GM19240 (cell line): ENCODE results near the gene NAA60.

Experiments
- DNase-seq: peaks from one replicate; pipeline ENCODE4 v3.0.0; 2011; ENCODE audit warnings: low spot score; ENCODE audit not compliant: insufficient read length

The NAA60 gene

DNA sequence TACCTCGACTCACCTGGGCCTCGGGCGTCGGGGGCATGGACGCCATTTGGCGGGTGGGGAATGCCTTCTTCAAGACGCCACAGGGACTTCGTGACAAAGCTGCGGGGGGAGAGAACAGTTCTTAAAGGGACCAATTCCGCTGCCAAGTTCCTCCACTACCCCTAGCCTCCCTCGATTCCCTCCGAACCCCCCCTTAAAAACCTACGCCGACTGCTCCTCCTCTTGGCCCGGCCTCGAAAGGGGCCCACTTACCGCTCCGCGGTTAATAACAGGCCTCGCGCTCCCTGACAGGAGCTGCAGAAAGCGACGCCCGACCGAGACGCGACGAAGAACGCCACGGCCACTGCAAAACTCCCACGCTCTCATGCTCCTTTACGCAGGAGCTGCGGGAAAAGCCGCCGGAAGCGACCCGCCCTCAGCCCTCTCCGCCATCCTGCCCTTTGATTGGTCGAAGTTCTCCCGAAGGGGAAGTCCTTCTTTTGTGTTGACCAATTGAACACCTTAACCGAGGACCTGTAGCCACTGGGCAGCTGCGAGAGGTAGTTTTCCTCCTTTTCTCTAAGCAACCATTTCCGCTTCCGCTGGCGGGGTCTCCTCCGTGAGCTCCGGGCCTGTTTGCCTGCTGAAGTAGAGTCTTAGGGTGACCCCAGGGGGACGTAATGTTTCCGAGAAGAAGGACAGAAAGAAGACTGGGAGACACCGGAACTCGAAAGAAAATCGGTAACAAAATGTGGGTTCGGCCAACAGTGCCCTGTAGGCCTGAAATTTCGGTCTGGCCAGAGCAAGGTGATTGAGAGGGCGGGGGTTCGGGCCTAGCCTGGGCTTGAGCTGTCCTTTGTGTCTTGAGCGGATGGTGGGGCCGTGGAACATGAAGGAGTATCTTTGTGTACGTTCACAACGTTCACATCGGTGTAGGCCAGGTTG, at the start of gene NAA60, which contains the start of gene ZNF597:
Gene NAA60, plus strand, starts transcription at position 573 of the 924 bp plus-strand sequence. CDS start 32,548 bp downstream, outside the sequence.
Gene ZNF597, minus strand, starts transcription at position 397 of the 924 bp plus-strand sequence. Its CDS starts 351 bp downstream, at position 46.
- peak; percentile 65 for DNase-seq

DNA sequence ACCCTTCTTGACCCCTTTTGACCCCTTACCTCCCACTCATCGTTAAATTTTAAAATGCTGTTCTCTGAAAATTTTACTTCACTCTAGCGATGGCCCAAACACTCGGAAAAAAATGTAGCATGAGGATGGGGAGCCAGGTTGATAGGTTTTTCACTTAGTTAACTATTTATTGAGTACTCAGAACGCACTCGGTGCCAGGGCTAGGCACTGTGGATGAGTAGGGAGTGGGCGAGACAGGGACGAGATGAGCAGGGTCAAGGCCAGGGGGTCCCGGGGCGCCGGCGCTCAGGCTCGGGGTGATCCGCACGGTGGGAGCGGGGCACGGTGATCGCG, 43.1 kb upstream of the NAA60 start:
- DNase-seq = no peak

DNA sequence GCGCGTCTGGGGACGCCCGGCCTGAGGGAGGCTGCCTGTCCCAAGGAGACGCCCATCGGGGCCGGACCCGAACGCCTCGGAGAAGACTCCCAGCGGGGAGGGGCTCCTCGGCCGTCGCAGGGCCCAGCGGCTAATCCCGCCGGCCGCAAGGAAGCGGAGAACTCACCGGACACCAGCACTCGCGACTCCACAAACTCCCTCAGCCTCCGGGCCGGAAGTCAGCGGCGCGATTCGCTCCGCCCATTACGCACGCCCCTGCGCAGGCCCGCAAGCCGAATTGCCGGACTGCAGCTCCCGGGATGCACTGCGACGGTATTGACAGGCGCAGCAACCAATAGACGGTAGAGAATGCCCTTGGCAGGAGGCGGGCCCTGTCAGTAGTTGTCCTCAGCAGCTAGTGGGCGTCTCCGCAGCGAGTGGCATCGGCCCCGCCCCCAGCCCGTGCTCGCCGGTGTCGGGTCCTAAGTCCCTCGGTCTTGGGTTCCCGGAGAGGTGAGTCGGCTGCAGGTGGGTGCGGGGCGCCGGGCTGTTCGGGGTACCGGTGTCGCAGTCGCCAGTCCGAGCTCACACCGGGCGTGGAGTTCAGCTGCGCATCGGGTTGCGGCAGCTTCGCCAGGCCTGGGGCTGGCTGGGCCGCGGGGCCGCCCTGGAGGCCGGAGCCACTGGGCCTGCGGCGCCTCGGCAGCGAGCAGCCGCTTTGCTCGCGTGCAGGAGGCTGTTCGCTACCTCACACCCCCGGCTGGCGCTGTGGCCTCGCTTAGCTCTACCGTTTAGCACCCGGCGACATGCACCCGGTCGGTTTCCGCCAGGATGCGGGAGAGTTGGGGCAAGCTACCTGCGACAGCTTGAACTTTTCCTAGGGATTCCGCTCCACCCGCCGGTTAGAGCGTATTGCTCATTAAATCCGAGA, 42.4 kb upstream of the NAA60 start, which contains the start of the genes ZNF174 and ZSCAN32:
Gene ZNF174, plus strand, starts transcription at position 437 of the 910 bp plus-strand sequence. CDS start 790 bp downstream, outside the sequence.
Gene ZSCAN32, minus strand, starts transcription at position 226 of the 910 bp plus-strand sequence. CDS start 3,447 bp downstream, outside the sequence.
- peak; percentile 94 for DNase-seq

- no peak for DNase-seq
These were observed 41.6 kb upstream of the NAA60 start for GRCh38 chr16:3401719-3402397.

DNA sequence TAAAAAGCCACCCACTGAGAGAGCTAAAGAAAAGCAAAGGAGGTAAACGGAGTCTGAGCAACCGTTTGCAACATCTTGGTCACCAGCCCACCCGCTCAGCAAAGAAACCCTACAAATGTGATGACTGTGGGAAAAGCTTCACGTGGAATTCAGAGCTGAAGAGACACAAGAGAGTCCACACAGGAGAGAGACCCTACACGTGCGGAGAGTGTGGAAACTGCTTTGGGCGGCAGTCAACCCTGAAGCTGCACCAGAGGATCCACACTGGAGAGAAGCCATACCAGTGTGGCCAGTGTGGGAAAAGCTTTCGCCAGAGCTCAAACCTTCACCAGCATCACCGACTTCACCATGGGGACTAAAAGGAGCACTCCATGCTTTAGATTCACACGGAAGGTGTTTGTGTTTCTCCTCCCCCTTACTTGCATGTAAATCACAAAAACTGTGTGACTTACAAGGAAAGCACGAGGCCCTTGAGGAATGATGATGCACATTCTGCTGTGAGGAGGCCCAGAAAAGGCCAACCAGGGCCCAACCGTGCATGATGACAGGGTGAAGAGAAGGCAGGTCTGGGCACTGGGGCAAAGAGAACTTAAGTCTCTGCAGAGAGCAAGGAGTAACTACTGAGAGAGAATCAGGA, 34.8 kb upstream of the NAA60 start:
- no peak for DNase-seq

- no peak for DNase-seq
These were observed 29.6 kb upstream of the NAA60 start for GRCh38 chr16:3413730-3414379.

GRCh38 chr16:3431779-3432219, 11.7 kb upstream of the NAA60 start:
- peak; percentile 19 for DNase-seq

GRCh38 chr16:3434373-3434772, 9.1 kb upstream of the NAA60 start:
- no peak for DNase-seq

- DNase-seq = no peak
These were observed 3.8 kb upstream of the NAA60 start for GRCh38 chr16:3439637-3440036.

DNA sequence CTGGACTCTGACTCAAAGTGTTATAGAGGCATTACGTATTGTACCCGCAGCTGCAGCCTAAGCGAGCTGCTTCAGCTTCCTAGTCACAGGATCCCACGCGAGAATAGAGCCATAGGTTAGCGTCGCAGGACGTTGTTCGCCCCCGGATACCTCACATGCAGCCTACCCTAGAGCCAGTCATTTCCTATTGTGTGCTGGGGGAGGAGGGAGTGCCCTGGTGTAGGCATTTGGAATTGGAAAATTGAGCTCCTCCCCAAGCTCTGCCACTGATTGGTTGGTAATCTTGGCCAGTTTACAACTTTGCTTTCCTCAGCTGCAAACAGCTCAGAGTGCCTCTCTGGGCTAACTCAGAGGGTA, 530 bp downstream of the NAA60 start:
- DNase-seq = no peak

DNA sequence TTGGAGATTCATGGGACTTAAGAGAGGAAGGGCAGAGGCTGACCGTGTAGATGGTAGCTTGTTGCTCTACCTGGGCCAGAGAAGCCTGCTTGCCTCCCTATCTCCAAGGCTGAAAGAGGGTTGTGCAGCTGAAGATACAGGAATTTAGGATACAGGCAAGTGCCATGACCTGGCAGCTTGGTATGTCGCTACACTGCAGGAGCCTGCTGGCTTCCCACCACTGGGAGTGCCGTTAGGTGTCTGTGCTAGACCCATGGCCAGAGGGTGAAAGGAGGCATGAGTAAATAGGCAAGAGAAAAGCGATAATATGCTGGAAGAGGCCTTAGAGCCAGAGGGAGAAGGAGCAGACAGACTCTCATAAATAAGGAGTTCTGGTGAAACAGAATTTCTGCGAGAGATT, 10.6 kb downstream of the NAA60 start:
- DNase-seq = no peak

- no peak for DNase-seq
These were observed 11.2 kb downstream of the NAA60 start for GRCh38 chr16:3454631-3455147.

DNA sequence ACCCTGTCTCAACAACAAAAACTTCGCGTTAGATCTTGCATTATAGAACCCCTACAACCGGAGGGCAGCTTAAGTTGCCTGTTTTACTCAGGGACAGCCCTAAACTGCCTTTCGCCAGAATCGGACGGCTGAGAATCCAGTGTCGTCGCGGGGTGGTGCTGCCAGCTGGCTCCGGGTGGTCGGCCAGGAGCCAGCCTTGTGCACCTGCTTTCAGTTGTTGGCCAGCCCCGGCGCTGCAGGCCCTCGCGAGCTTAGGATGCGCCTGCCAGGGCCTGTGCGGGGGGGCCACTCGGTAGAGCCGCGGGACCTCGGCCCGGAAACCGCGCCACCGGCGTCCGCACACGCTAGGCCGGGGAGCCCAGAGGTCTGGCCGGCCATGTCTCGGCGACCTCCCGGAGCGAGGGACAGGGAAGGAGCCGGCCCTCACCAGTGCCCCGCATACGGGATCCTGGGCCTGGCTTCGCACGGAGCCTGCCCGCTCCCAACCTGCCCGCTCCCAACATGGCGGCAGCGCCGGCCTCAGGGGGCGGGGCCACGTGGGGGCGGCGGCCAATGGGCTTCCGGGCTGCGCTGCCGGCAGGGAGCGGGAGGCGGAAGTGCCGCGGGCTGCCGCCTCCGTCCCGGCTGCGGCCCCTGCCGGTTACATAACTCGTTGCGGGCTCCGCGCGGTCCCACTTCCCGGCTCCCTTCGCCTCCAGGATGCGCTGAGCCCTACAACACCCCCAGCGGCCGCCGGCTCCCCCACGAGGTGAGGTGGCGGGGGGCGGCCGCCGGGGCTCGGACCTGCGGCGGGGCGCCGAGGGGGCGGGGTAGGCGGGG, 14.2 kb downstream of the NAA60 start:
- peak; percentile 97 for DNase-seq

DNA sequence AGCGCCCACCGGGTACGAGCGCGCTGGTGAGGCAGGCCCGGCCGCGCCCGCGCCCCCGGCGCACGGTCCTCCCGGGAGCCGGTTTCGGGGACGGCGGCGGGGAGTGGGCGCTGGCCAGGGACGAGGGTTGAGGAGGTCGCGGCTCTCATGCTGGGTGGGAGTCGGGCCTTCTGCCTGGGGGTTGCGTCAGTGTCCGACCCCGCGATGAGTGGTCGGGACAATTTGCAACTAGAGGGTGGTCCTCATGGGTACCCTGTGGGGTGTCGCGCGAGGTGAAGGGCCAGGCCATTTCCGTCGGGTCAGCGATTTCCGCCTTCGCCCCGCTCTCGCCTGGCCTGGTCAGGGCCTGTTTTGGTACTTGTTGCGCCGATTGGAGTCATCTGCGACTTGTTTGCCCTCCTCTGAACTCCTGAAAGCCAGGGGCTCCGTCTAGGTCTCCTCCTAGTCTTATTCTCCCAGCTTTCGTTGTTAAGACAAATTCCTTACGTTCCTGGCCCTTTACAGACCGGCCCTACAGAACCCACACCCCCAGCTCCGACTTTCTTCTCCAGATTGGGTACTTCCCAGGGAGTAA, 14.9 kb downstream of the NAA60 start:
- DNase-seq = no peak

DNA sequence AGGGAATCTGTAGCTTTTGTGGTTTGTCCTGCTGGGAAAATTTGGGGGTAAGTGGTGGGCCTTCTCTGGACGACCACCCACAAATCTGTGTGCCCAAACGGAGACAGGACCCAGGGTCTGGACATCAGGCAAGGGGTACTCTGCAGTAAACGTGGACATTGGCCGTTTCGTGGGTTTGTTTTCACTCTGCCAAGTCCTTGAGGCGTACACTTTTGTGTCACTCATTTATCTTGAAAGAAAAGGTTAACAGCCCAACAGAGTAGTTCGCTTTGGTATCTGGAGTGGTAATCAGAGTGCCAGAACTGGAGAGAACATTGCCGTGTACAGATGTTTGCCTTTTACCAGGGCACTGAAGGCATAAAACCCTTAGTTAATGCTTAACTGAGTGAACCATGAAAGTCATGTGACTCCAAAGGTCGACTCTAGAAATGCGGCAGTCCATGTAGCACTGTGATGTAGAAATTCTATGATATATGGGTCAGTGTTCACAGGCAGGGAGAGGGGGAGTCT, 15.4 kb downstream of the NAA60 start:
- DNase-seq = no peak

- no peak for DNase-seq
These were observed 16.1 kb downstream of the NAA60 start for GRCh38 chr16:3459401-3460090.

DNA sequence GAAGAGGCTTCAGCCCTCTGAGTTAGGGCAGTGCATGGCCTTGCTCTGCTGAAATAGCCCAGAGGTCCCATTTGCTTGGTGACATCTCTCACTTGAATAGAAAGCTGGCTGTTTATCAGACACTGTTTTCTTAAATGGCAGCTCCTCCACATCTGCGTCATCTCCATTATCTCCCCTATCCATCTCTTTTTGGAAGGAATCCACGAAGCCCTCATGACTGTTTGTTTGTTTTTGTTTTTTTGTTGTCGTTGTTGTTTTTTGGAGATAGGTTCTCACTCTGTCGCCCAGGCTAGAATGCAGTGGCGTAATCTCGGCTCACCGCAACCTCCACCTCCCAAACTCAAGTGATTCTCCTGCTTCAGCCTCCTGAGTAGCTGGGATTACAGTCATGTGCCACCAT, 16.6 kb downstream of the NAA60 start:
- DNase-seq = no peak

- DNase-seq = no peak
These were observed 17.1 kb downstream of the NAA60 start for GRCh38 chr16:3460585-3460984.
